ENCODE results near the gene FRMD5. TPM values are rescaled to one million over a fixed set of nuclear protein-coding genes. Genes with fewer than 3 reads are reported as not detected.

Gene FRMD5
- total RNA-seq, 3 donors from 2014 or later, result 1.8 to 2.3 (median 1.9) TPM

DNA sequence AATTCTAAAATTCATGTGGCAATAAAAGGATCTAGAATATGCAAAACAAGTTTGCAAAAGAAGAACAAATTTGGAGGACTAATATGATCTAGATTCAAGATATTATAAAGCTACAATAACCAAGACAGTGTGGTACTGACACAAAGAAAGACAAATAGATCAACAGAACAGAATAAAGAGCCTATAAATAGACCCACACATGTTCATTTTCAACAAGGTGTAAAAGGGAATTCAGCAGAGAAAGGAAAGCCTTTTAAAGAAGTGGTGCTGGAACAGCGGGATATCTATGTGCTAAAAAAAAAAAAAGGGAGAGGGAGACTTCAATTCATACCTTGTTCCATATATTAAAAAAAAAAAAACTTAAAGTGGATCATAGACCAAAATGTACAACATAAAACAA, 219.3 kb downstream of the FRMD5 start:
- no peaks in the 10 kb centered on the region for H3K4me1 ChIP-seq (ENCODE audit: low read depth)
- TF ChIP-seq, protein P1, sequence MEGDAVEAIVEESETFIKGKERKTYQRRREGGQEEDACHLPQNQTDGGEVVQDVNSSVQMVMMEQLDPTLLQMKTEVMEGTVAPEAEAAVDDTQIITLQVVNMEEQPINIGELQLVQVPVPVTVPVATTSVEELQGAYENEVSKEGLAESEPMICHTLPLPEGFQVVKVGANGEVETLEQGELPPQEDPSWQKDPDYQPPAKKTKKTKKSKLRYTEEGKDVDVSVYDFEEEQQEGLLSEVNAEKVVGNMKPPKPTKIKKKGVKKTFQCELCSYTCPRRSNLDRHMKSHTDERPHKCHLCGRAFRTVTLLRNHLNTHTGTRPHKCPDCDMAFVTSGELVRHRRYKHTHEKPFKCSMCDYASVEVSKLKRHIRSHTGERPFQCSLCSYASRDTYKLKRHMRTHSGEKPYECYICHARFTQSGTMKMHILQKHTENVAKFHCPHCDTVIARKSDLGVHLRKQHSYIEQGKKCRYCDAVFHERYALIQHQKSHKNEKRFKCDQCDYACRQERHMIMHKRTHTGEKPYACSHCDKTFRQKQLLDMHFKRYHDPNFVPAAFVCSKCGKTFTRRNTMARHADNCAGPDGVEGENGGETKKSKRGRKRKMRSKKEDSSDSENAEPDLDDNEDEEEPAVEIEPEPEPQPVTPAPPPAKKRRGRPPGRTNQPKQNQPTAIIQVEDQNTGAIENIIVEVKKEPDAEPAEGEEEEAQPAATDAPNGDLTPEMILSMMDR (IDR thresholded peaks at IDR 0.05), result no peak
- no peak for DNase-seq
- ATAC-seq, result no peak
- H3K9me3 ChIP-seq, result peaks cover 3% of the 10 kb centered on the region
- H3K4me3 ChIP-seq, result no peak overlapping the region
- intact Hi-C loops (cut with DNase I, micrococcal nuclease), result no loop called here
- no peaks in the 10 kb centered on the region for H3K36me3 ChIP-seq (ENCODE audit: low read depth)

DNA sequence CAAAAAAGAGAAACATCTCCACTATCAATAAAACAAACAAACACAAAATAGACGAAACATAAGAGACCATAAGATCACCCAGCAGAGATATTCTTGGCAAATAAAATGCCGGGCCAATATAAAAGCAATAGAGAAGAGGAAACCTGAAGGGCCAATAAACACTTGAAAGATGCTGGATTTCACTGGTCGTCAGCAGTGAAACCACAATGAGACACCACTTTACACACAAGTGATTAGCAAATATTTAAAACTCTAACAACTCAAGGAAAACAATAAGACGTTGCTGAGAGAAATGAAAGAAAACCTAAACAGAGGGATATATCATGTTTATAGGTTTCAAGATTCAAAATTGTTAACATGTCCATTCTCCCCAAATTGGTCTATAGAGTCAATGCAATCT, 219.7 kb downstream of the FRMD5 start:
- H3K4me3 ChIP-seq, result no peak overlapping the region
- DNase-seq (no peak), ATAC-seq (no peak)
- H3K4me1 ChIP-seq (ENCODE audit: low read depth), result no peaks in the 10 kb centered on the region
- TF ChIP-seq, protein P1 (IDR thresholded peaks at IDR 0.05), result no peak
- intact Hi-C loops (cut with DNase I, micrococcal nuclease), result no loop called here
- no peaks in the 10 kb centered on the region for H3K36me3 ChIP-seq (ENCODE audit: low read depth)
- peaks cover 3% of the 10 kb centered on the region for H3K9me3 ChIP-seq

DNA sequence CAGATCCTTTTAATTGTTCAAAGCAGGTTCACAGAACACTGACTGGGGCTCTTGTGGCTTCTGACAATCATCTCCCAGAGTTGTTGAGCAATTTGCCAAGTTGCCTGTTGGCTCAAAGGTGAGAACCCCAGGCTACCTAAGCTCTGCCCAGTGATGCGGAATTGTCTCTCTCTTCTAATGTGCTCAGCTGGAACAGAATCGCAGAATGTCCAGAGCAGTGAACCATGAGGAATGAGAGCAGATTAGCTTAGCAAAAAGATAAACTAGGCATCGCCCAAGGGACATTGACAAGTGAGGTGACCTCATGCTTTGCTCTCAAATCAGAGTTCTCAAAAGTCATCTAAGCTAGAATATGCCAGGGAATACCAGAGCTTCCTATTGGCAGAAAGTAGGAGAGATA, 220.2 kb downstream of the FRMD5 start:
- TF ChIP-seq, protein P1 (IDR thresholded peaks at IDR 0.05), result no peak
- H3K36me3 ChIP-seq (ENCODE audit: low read depth), result no peaks in the 10 kb centered on the region
- intact Hi-C loops (cut with DNase I, micrococcal nuclease), result no loop called here
- H3K4me1 ChIP-seq (ENCODE audit: low read depth), result no peaks in the 10 kb centered on the region
- DNase-seq (no peak), ATAC-seq (no peak)
- peaks cover 3% of the 10 kb centered on the region for H3K9me3 ChIP-seq
- H3K4me3 ChIP-seq, result no peak overlapping the region

DNA sequence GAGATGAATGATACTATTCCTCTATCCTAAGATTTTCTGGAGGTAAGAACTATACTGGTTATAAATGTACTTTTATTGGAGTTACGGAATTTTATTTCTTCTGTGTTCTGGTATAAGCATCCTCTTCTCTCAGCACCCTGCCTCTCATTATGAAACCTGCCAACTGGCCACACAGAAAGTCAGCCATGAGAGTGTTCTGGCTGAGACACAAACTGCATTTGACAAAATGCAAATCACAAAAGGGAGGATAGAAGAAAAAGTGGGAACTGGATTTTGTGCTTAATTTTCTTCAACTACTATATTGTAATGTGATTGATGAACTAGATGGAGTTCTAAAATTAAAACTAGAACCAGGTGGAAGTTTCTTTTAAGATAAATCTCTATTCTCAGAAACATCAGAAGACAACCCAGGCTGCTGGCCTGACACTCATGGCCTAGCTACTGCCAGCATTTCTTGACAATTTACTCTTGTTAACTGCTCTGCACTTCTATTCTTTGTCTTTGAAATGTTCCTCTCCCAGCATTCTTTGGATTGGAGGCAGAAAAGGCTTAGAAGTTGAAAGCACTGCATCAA, 225.2 kb downstream of the FRMD5 start:
- intact Hi-C loops (cut with DNase I, micrococcal nuclease), result no loop called here
- Histone ChIP-seq H3K9me3 (no peaks in the 10 kb centered on the region), H3K4me3 (no peak overlapping the region), H3K36me3 (ENCODE audit: low read depth) (no peaks in the 10 kb centered on the region), H3K4me1 (ENCODE audit: low read depth) (no peaks in the 10 kb centered on the region)
- ATAC-seq (no peak), DNase-seq (no peak)
- TF ChIP-seq, protein P1 (IDR thresholded peaks at IDR 0.05), result no peak

DNA sequence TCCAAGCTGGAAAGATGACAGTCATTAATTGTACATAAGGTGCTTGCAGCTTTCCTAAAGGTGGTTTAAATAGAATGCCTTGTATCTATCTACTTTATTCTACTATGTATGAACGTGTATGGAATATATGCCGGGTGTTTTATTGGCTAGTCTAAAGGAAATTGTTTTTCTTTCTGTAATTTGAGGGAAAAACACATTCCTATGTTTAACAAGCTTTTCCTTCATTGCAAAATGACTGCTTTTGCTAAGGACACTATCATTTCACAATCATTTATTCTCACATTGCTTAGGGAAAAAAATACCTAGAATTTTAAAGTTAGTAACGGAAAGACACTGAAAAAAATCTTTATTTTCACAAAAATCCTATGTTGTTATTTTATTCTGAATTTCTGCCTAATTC, 226.5 kb downstream of the FRMD5 start:
- ATAC-seq, result no peak
- intact Hi-C loops (cut with DNase I, micrococcal nuclease), result no loop called here
- no peak overlapping the region for H3K4me3 ChIP-seq
- H3K9me3 ChIP-seq, result no peaks in the 10 kb centered on the region
- DNase-seq, result no peak
- H3K36me3 ChIP-seq (ENCODE audit: low read depth), result no peaks in the 10 kb centered on the region
- TF ChIP-seq, protein P1 (IDR thresholded peaks at IDR 0.05), result no peak
- H3K4me1 ChIP-seq (ENCODE audit: low read depth), result no peaks in the 10 kb centered on the region

DNA sequence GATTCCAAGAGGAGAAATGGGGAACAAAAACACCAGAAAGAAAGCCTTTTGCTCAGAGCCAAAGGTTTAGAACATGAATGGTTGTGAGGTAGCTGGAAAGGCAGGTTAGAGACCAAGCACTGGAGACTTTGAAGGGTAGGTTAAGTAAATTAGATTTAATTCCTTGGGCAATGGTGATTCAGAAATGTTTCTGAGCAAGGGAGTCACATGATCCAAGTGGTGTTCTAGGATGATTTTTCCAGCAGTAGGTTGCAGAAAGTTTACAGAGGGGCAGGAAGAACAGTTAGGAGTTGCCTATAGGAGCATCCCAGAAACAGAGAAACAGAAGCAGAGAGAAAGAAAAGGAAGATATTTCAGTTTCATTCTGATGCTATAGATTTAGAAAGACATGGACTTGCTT, 228.4 kb downstream of the FRMD5 start:
- H3K36me3 ChIP-seq (ENCODE audit: low read depth), result no peaks in the 10 kb centered on the region
- no peak overlapping the region for H3K4me3 ChIP-seq
- DNase-seq (no peak), ATAC-seq (no peak)
- no peaks in the 10 kb centered on the region for H3K4me1 ChIP-seq (ENCODE audit: low read depth)
- TF ChIP-seq, protein P1 (IDR thresholded peaks at IDR 0.05), result no peak
- H3K9me3 ChIP-seq, result no peaks in the 10 kb centered on the region
- intact Hi-C loops (cut with DNase I, micrococcal nuclease), result no loop called here
